Astrocyte (in vitro differentiated cells and primary cell): Measurements from ENCODE around the gene BBS7. TPM values are rescaled to one million over a fixed set of nuclear protein-coding genes. Genes with fewer than 3 reads are reported as not detected.

Source experiments
- DNase-seq: peaks from one replicate; pipeline ENCODE4 v3.0.0-alpha.2; 2010; ENCODE audit warnings: low read depth
- FAIRE-seq: peaks from 2 replicates; lab custom pipeline; 2011; peaks lifted over from hg19 to GRCh38; lab: Jason Lieb, UNC
- H2AFZ ChIP-seq: 2 replicates; pipeline ENCODE4 v1.6.0; 2012; ENCODE audit warnings: low read depth, low read length, inconsistent platforms
- H3K27ac ChIP-seq: 2 replicates; pipeline ENCODE4 v1.5.1; 2011; ENCODE audit warnings: low read depth, low read length, inconsistent platforms
- H3K27me3 ChIP-seq: 2 replicates; pipeline ENCODE4 v1.6.0; 2011; ENCODE audit warnings: low read length, inconsistent platforms; ENCODE audit not compliant: insufficient read depth
- H3K36me3 ChIP-seq: 2 replicates; pipeline ENCODE4 v1.5.1; 2011; ENCODE audit warnings: low read length, inconsistent platforms; ENCODE audit not compliant: insufficient read depth
- H3K4me1 ChIP-seq: 2 replicates; pipeline ENCODE4 v1.5.1; 2011; ENCODE audit warnings: low read length, inconsistent platforms; ENCODE audit not compliant: insufficient read depth
- H3K4me2 ChIP-seq: 2 replicates; pipeline ENCODE4 v1.6.0; 2012; ENCODE audit warnings: low read length, inconsistent platforms
- H3K4me3 ChIP-seq: 2 replicates; pipeline ENCODE4 v1.5.1; 2011; ENCODE audit warnings: low read depth, mild to moderate bottlenecking, low read length, inconsistent platforms; ENCODE audit not compliant: insufficient read depth
- H3K79me2 ChIP-seq: 2 replicates; pipeline ENCODE4 v1.6.0; 2012; ENCODE audit warnings: mild to moderate bottlenecking, low read length, inconsistent platforms; ENCODE audit not compliant: insufficient read depth
- H3K9ac ChIP-seq: 2 replicates; pipeline ENCODE4 v1.6.0; 2012; ENCODE audit warnings: mild to moderate bottlenecking, low read length, inconsistent platforms
- H3K9me3 ChIP-seq: 2 replicates; pipeline ENCODE4 v1.5.1; 2012; ENCODE audit warnings: low read depth, mild to moderate bottlenecking, low read length, inconsistent platforms; ENCODE audit not compliant: insufficient read depth
- H4K20me1 ChIP-seq: 2 replicates; pipeline ENCODE4 v1.6.0; 2012; ENCODE audit warnings: low read length, inconsistent platforms; ENCODE audit not compliant: insufficient read depth
- H3K27ac Mint-ChIP-seq: one replicate; pipeline ENCODE4 v1.8.0; 2021; ENCODE audit warnings: mild to moderate bottlenecking, mixed read lengths; ENCODE audit not compliant: unreplicated experiment
- H3K27me3 Mint-ChIP-seq: one replicate; pipeline ENCODE4 v1.8.0; 2021; ENCODE audit warnings: low read depth, mixed read lengths; ENCODE audit not compliant: unreplicated experiment
- H3K36me3 Mint-ChIP-seq: one replicate; pipeline ENCODE4 v1.8.0; 2021; ENCODE audit warnings: low read depth, mixed read lengths; ENCODE audit not compliant: unreplicated experiment
- H3K4me1 Mint-ChIP-seq: one replicate; pipeline ENCODE4 v1.8.0; 2021; ENCODE audit warnings: low read depth, mixed read lengths; ENCODE audit not compliant: unreplicated experiment
- H3K4me3 Mint-ChIP-seq: one replicate; pipeline ENCODE4 v1.8.0; 2021; ENCODE audit warnings: mild to moderate bottlenecking, moderate library complexity, mixed read lengths; ENCODE audit not compliant: unreplicated experiment
- H3K9me3 Mint-ChIP-seq: one replicate; pipeline ENCODE4 v1.8.0; 2021; ENCODE audit warnings: mild to moderate bottlenecking, mixed read lengths; ENCODE audit not compliant: unreplicated experiment
- CTCF ChIP-seq: IDR thresholded peaks from 2 replicates; pipeline ENCODE4 v1.5.1; 2011; ENCODE audit warnings: low read depth, mild to moderate bottlenecking, inconsistent platforms, low read length, moderate library complexity; ENCODE audit not compliant: insufficient read depth
- EZH2 ChIP-seq: IDR thresholded peaks from 2 replicates; pipeline ENCODE4 v1.6.1; 2012; ENCODE audit warnings: mild to moderate bottlenecking, low read length, inconsistent platforms; ENCODE audit not compliant: insufficient read depth
- total RNA-seq: library from RNA; stranded (reverse); gene quantifications from 2 replicates; pipeline ENCODE4 v1.2.1, GENCODE V29; 2021

BBS7 gene
- total RNA-seq, 1 donor from 2014 or later = 21.0 TPM

GRCh38 chr4:121778991-121779628 is 91.2 kb downstream of the BBS7 start:
- Histone ChIP-seq H3K9ac (no peak overlapping the region), H3K4me2 (no peak overlapping the region), H3K9me3 (no peaks in the 10 kb centered on the region), H2AFZ (no peak overlapping the region), H3K27ac (no peak overlapping the region), H3K36me3 (no peaks in the 10 kb centered on the region), H4K20me1 (no peaks in the 10 kb centered on the region), H3K27me3 (no peaks in the 10 kb centered on the region), H3K79me2 (no peaks in the 10 kb centered on the region), H3K4me1 (no peaks in the 10 kb centered on the region), H3K4me3 (no peak overlapping the region)
- DNase-seq (no peak), FAIRE-seq (peak; percentile 96)
- Mint-ChIP-seq H3K36me3 (no peaks in the 10 kb centered on the region), H3K27me3 (peaks cover 6% of the 10 kb centered on the region), H3K27ac (no peak overlapping the region), H3K9me3 (no peaks in the 10 kb centered on the region), H3K4me1 (no peaks in the 10 kb centered on the region), H3K4me3 (no peak overlapping the region)
- no peak for TF ChIP-seq CTCF
- TF ChIP-seq EZH2 = no peak

GRCh38 chr4:121777625-121778024 is 92.6 kb downstream of the BBS7 start:
- FAIRE-seq (peak; percentile 20), DNase-seq (peak; percentile 71)
- Mint-ChIP-seq H3K36me3 (no peaks in the 10 kb centered on the region), H3K9me3 (no peaks in the 10 kb centered on the region), H3K4me3 (no peak overlapping the region), H3K27ac (no peak overlapping the region), H3K27me3 (peaks cover 6% of the 10 kb centered on the region), H3K4me1 (no peaks in the 10 kb centered on the region)
- Histone ChIP-seq H3K9me3 (no peaks in the 10 kb centered on the region), H3K4me1 (no peaks in the 10 kb centered on the region), H3K27me3 (no peaks in the 10 kb centered on the region), H3K9ac (no peak overlapping the region), H3K27ac (no peak overlapping the region), H4K20me1 (no peaks in the 10 kb centered on the region), H2AFZ (peak overlapping the region; percentile 12), H3K36me3 (no peaks in the 10 kb centered on the region), H3K4me2 (no peak overlapping the region), H3K4me3 (no peak overlapping the region), H3K79me2 (no peaks in the 10 kb centered on the region)
- TF ChIP-seq CTCF (no peak), EZH2 (no peak)

GRCh38 chr4:121776610-121777401 is 93.5 kb downstream of the BBS7 start:
- Histone ChIP-seq H3K79me2 (no peaks in the 10 kb centered on the region), H3K4me2 (no peak overlapping the region), H3K27ac (no peak overlapping the region), H3K4me3 (no peak overlapping the region), H3K9ac (no peak overlapping the region), H3K4me1 (no peaks in the 10 kb centered on the region), H3K27me3 (no peaks in the 10 kb centered on the region), H2AFZ (no peak overlapping the region), H3K9me3 (no peaks in the 10 kb centered on the region), H3K36me3 (no peaks in the 10 kb centered on the region), H4K20me1 (no peaks in the 10 kb centered on the region)
- DNase-seq (no peak), FAIRE-seq (no peak)
- TF ChIP-seq EZH2 = no peak
- TF ChIP-seq CTCF = no peak
- no peaks in the 10 kb centered on the region for H3K9me3 Mint-ChIP-seq
- H3K27me3 Mint-ChIP-seq = peaks cover 6% of the 10 kb centered on the region
- H3K4me3 Mint-ChIP-seq = no peak overlapping the region
- H3K36me3 Mint-ChIP-seq = no peaks in the 10 kb centered on the region
- H3K4me1 Mint-ChIP-seq = no peaks in the 10 kb centered on the region
- no peak overlapping the region for H3K27ac Mint-ChIP-seq
